Thyroid gland (tissue), 4 donors: ENCODE results near the gene NCBP3.

Experiments
- CTCF ChIP-seq, 6 experiments: fragments of 200-600 bp in 3 of 6; fragments of 450-650 bp in 3 of 6; sonication (generic) in 3 of 6; IDR thresholded peaks; one replicate each; pipeline ENCODE4 v1.5.1; 2016 to 2019; ENCODE audit warnings: antibody characterized with exemption in 6 of 6, mild to moderate bottlenecking in 2 of 6, inconsistent platforms in 1 of 6, moderate library complexity in 1 of 6
- POLR2A ChIP-seq, 2 donors: fragments of 450-650 bp; IDR thresholded peaks; one replicate each; pipeline ENCODE4 v1.6.1; 2017; ENCODE audit warnings: antibody characterized with exemption in 2 of 2, mild to moderate bottlenecking in 2 of 2, moderate library complexity in 1 of 2

DNA sequence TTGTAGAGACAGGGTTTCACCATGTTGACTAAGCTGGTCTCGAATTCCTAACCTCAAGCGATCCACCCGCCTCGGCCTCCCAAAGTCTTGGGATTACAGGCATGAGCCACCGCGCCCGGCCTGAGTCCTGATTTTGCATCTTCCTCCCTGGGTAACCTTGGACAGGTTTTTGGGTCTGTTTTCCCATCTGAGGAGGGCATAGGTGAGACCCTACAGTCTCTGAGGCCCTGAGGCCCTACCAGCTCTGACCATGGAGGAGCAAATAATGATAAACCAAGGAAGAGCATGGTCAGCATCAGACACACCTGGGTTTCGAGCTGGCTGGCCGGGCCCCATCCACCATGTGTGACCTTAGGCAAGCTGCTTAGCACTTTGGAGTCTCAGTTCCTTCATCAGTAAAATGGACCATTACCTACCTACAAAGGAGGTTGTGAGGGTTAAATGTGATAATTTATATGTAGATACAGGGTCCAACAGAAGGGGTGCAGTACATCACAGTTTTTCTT lies 1.2 kb upstream of the NCBP3 start:
- TF ChIP-seq CTCF (IDR thresholded peaks at IDR 0.05) (no peak), POLR2A (IDR thresholded peaks at IDR 0.05) (no peak)
